ENCODE measurements around the gene DLGAP1. TPM values are rescaled to one million over a fixed set of nuclear protein-coding genes. Genes with fewer than 3 reads are reported as not detected.

DLGAP1 gene
- total RNA-seq, 1 experiment from 2014 or later, result not detected

DNA sequence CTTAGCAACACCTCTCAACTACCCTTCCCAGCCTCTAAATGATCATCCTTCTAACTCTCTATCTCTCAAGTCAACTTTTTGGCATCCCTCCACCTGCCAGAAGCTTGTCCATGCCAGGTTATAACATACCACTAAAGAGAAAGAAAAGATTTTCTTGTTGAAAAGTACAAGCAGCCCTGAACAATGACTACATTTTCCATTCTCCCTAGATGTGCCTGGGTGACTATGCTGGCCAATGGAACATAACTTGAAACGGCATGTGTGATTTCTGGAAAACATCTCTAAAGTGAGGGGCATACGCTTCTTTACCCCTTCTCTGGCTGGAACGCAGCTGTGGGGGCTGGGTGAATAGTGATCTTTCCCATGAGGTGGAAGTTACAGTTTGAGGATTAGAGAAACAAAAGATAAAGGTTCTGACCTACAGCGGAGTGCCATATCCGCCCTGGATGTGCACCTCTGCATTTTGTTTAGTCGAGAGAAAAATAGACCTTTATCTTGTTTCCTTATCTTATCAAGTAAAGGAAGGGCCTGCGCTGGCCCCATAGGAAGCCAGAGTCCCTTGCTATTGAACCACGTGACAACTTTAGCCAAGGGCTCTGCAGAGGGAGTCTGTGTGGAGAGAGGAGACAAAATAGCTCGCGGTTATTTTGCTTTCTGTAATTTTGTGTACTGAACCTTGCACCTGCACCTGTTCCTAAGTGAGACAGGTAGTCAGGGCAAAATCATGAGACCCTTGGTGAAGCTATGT, 568.4 kb downstream of the DLGAP1 start:
- H3K36me3 Mint-ChIP-seq (ENCODE audit: insufficient read depth, unreplicated experiment), result no peaks in the 10 kb centered on the region
- H3K27ac Mint-ChIP-seq (ENCODE audit: low read depth, unreplicated experiment), result no peak overlapping the region
- intact Hi-C loops (cut with micrococcal nuclease), result no loop called here
- DNase-seq (ENCODE audit: unreplicated experiment), result no peak
- POLR2A ChIA-PET, result interaction anchor here (0.5 kb wide), 1 partner anchor 132 kb away, joined by 3 read pairs; no protein-coding TSS in a partner anchor
- no TSS peak for BruUV-seq (replicated peaks)
- H3K4me1 Mint-ChIP-seq (ENCODE audit: insufficient read depth, unreplicated experiment), result peaks cover 10% of the 10 kb centered on the region
- no peaks in the 10 kb centered on the region for H3K27me3 Mint-ChIP-seq (ENCODE audit: insufficient read depth, unreplicated experiment)
- H3K4me3 Mint-ChIP-seq (ENCODE audit: unreplicated experiment), result no peak overlapping the region
- CTCF ChIA-PET, result interaction anchor here (0.5 to 3.2 kb wide), 3 partner anchors 17 to 1689 kb away, joined by 3 to 13 read pairs (median 11); no protein-coding TSS in a partner anchor
- no peaks in the 10 kb centered on the region for H3K9me3 Mint-ChIP-seq (ENCODE audit: unreplicated experiment)
- TF ChIP-seq, protein P1, sequence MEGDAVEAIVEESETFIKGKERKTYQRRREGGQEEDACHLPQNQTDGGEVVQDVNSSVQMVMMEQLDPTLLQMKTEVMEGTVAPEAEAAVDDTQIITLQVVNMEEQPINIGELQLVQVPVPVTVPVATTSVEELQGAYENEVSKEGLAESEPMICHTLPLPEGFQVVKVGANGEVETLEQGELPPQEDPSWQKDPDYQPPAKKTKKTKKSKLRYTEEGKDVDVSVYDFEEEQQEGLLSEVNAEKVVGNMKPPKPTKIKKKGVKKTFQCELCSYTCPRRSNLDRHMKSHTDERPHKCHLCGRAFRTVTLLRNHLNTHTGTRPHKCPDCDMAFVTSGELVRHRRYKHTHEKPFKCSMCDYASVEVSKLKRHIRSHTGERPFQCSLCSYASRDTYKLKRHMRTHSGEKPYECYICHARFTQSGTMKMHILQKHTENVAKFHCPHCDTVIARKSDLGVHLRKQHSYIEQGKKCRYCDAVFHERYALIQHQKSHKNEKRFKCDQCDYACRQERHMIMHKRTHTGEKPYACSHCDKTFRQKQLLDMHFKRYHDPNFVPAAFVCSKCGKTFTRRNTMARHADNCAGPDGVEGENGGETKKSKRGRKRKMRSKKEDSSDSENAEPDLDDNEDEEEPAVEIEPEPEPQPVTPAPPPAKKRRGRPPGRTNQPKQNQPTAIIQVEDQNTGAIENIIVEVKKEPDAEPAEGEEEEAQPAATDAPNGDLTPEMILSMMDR (IDR thresholded peaks at IDR 0.05; ENCODE audit: unreplicated experiment), result no peak

DNA sequence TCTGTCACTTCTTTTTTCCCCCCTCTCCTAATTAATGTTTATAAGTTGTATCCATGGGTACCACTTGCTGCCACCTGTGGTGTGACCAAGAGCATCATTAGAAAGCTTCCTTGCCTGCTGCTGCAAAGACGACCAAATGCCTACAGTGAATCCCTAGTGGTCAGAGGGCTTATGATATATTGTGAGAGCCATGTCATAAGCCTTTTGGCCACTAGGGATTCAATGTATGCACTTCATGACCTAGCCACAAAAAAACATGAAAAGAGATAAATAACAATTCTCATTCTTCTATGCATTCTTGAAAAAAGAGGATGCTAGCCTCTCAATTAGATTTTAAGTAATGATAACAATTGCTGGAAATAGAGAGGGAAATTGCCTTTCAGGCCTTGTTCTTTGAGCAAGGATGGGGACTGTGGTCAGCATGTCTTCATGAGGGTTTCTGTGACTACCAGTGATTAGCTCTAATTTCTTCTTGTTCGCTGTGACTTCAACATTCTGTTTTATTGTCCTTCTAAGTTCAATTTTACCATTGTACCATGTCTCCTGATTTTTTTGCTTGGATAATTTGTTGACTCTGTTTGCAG, 569.8 kb downstream of the DLGAP1 start:
- TF ChIP-seq, protein P1 (IDR thresholded peaks at IDR 0.05; ENCODE audit: unreplicated experiment), result peak; percentile 31
- no peaks in the 10 kb centered on the region for H3K27me3 Mint-ChIP-seq (ENCODE audit: insufficient read depth, unreplicated experiment)
- DNase-seq (ENCODE audit: unreplicated experiment), result peak; percentile 24
- ChIA-PET CTCF (interaction anchor here (0.6 to 3.2 kb wide), 8 partner anchors 8 to 735 kb away, joined by 3 to 11 read pairs (median 4); no protein-coding TSS in a partner anchor), POLR2A (interaction anchor here (0.6 kb wide), 2 partner anchors 40 to 101 kb away, joined by 3 read pairs; no protein-coding TSS in a partner anchor)
- no peaks in the 10 kb centered on the region for H3K9me3 Mint-ChIP-seq (ENCODE audit: unreplicated experiment)
- no peak overlapping the region for H3K4me3 Mint-ChIP-seq (ENCODE audit: unreplicated experiment)
- BruUV-seq (replicated peaks), result no TSS peak
- H3K4me1 Mint-ChIP-seq (ENCODE audit: insufficient read depth, unreplicated experiment), result peaks cover 5% of the 10 kb centered on the region
- intact Hi-C loops (cut with micrococcal nuclease), result no loop called here
- H3K36me3 Mint-ChIP-seq (ENCODE audit: insufficient read depth, unreplicated experiment), result no peaks in the 10 kb centered on the region
- no peak overlapping the region for H3K27ac Mint-ChIP-seq (ENCODE audit: low read depth, unreplicated experiment)

GRCh38 chr18:3879836-3880120, 575.3 kb downstream of the DLGAP1 start:
- ChIA-PET POLR2A (no interaction called here), CTCF (interaction anchor here (0.9 to 2.9 kb wide), 3 partner anchors 10 to 116 kb away, joined by 3 to 12 read pairs (median 5); no protein-coding TSS in a partner anchor)
- no peak overlapping the region for H3K4me3 Mint-ChIP-seq (ENCODE audit: unreplicated experiment)
- no peaks in the 10 kb centered on the region for H3K36me3 Mint-ChIP-seq (ENCODE audit: insufficient read depth, unreplicated experiment)
- H3K9me3 Mint-ChIP-seq (ENCODE audit: unreplicated experiment), result no peaks in the 10 kb centered on the region
- H3K4me1 Mint-ChIP-seq (ENCODE audit: insufficient read depth, unreplicated experiment), result no peaks in the 10 kb centered on the region
- TF ChIP-seq, protein P1 (IDR thresholded peaks at IDR 0.05; ENCODE audit: unreplicated experiment), result no peak
- DNase-seq (ENCODE audit: unreplicated experiment), result no peak
- no peak overlapping the region for H3K27ac Mint-ChIP-seq (ENCODE audit: low read depth, unreplicated experiment)
- no TSS peak for BruUV-seq (replicated peaks)
- no peaks in the 10 kb centered on the region for H3K27me3 Mint-ChIP-seq (ENCODE audit: insufficient read depth, unreplicated experiment)
- intact Hi-C loops (cut with micrococcal nuclease), result loop anchor here (10.0 kb wide), 1 partner anchor 1175 kb away; no protein-coding TSS in a partner anchor

DNA sequence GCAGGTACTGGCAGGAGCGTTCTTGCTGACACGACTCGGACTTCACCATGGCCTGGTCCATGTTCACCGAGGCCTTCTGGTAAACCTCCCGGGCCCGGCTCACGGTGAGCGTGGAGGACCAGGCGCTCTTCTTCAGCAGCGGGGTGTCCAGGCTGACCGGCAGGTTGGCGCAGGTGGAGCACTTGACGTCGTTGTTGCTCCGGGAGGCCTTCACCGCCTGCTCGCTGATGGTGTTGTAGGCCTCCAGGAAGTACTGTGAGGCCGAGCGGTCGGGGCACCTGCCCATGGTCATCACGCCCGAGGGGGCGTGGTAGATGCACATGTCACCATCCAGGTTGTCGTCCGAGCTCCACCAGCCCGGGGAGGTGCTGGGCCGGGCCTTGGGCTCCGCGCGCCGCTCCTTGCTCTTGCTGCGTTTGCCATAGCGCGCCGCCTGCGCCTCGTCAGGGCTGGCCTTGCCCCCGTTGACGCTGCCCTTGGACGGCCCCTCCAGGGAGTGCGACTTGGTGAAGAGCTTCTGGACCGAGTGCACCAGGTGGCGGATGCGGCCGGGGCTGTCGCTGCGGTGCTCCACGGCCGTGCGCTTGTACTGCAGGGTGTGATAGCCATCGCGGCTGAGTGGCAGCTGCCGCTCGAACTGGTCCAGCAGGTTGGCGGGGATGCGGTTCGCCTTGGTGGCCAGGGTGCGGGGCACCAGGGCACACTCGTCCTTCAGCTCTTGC, 575.8 kb downstream of the DLGAP1 start:
- Mint-ChIP-seq H3K27me3 (ENCODE audit: insufficient read depth, unreplicated experiment) (peaks cover 4% of the 10 kb centered on the region), H3K4me3 (ENCODE audit: unreplicated experiment) (no peak overlapping the region), H3K9me3 (ENCODE audit: unreplicated experiment) (no peaks in the 10 kb centered on the region), H3K36me3 (ENCODE audit: insufficient read depth, unreplicated experiment) (no peaks in the 10 kb centered on the region), H3K27ac (ENCODE audit: low read depth, unreplicated experiment) (no peak overlapping the region), H3K4me1 (ENCODE audit: insufficient read depth, unreplicated experiment) (no peaks in the 10 kb centered on the region)
- no peak for DNase-seq (ENCODE audit: unreplicated experiment)
- intact Hi-C loops (cut with micrococcal nuclease), result loop anchor here (10.0 kb wide), 1 partner anchor 1176 kb away; no protein-coding TSS in a partner anchor
- TF ChIP-seq, protein P1 (IDR thresholded peaks at IDR 0.05; ENCODE audit: unreplicated experiment), result no peak
- POLR2A ChIA-PET, result no interaction called here
- CTCF ChIA-PET, result interaction anchor here (0.9 to 5.3 kb wide), 3 partner anchors 9 to 116 kb away, joined by 5 to 24 read pairs (median 12); no protein-coding TSS in a partner anchor
- BruUV-seq (replicated peaks), result no TSS peak
